Measurements from ENCODE around the gene NR1H3. TPM values are rescaled to one million over a fixed set of nuclear protein-coding genes. Genes with fewer than 3 reads are reported as not detected.

NR1H3 gene
- total and polyA plus RNA-seq, 2 of the 4 experiments (the other 2 are of a cell fraction) = 9.1 to 13.6 TPM

DNA sequence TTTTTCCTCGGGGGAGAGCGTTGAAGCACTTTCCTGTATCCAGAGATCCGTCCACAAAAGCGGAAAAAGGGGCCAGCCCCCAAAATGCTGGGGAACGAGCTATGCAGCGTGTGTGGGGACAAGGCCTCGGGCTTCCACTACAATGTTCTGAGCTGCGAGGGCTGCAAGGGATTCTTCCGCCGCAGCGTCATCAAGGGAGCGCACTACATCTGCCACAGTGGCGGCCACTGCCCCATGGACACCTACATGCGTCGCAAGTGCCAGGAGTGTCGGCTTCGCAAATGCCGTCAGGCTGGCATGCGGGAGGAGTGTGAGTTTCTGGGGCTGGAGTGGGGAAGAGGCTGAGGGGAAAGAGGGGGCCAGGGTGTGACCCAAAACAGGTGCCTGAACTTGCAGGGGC lies 2.6 kb downstream of the NR1H3 start:
- POLR2A ChIA-PET (ENCODE audit: unreplicated experiment) = no interaction called here
- no peak overlapping the region for H2BK120ac ChIP-seq (ENCODE audit: low read depth, low read length)
- H4K5ac ChIP-seq (ENCODE audit: low read depth, low read length) = no peak overlapping the region
- no peak overlapping the region for H2AK9ac ChIP-seq (replicated peaks; ENCODE audit: low read depth, low read length, poor library complexity)
- H3K27ac ChIP-seq (ENCODE audit: insufficient read depth, low read length) = no peak overlapping the region
- H2BK20ac ChIP-seq (ENCODE audit: low read depth, low read length) = no peak overlapping the region
- H2BK5ac ChIP-seq (ENCODE audit: low read depth, low read length, poor library complexity, severe bottlenecking) = no peak overlapping the region
- no peak overlapping the region for H3K4me3 ChIP-seq (ENCODE audit: insufficient read depth, low read depth, low read length)
- H3K9me3 ChIP-seq (ENCODE audit: control insufficient read depth, insufficient read depth, low read length) = no peaks in the 10 kb centered on the region
- no peaks in the 10 kb centered on the region for H4K20me1 ChIP-seq (ENCODE audit: insufficient read depth, low read length)
- 0 out of 2 replicates have a peak overlapping the region, but pooled peaks have one; percentile 16 for H2AK5ac ChIP-seq (ENCODE audit: low read depth, low read length)
- CTCF ChIA-PET = interaction anchor here (2.5 kb wide), 1 partner anchor 26 kb away, joined by 12 read pairs; no protein-coding TSS in a partner anchor
- H3K9ac ChIP-seq (ENCODE audit: low read depth, low read length) = no peak overlapping the region
- H3K56ac ChIP-seq (ENCODE audit: extremely low read depth, insufficient read depth, low read length) = no peak overlapping the region
- peaks cover 0 to 16% of the 10 kb centered on the region in 2 experiments; a peak in 2 of 4 replicates for H3K79me1 ChIP-seq (ENCODE audit: low read depth in 1 of 2, low read length in 2 of 2)
- H3K14ac ChIP-seq (replicated peaks; ENCODE audit: low read depth, low read length) = no peak overlapping the region
- no peak overlapping the region for H4K8ac ChIP-seq (ENCODE audit: low read depth in 2 of 2, low read length in 2 of 2)
- ATAC-seq (ENCODE audit: low read depth) (no peak), DNase-seq (no peak)
- H3K27me3 ChIP-seq (ENCODE audit: control insufficient read depth, insufficient read depth, low read length) = no peaks in the 10 kb centered on the region
- H2AFZ ChIP-seq (replicated peaks; ENCODE audit: low read length, poor library complexity) = no peak overlapping the region
- H3K4ac ChIP-seq (ENCODE audit: low read depth, low read length) = no peak overlapping the region
- WGBS, 2 experiments (ENCODE audit: extremely low coverage in 2 of 2, insufficient read length in 1 of 2) = 99% methylated on average over 13 of the region's 19 CpGs; no CpG with 5 or more reads in 1 of the 2 experiments
- in situ Hi-C loops (cut with MboI; ENCODE audit: low sequenced_read_pairs) = loop anchor here (5.0 kb wide), 1 partner anchor 83 kb away; the partner anchor contains the start of gene ARFGAP2
- intact Hi-C loops (cut with micrococcal nuclease) = no loop called here
- no peak overlapping the region for H3K23ac ChIP-seq (ENCODE audit: low read depth, low read length)
- no peak overlapping the region for H3K18ac ChIP-seq (ENCODE audit: low read depth, low read length)
- peaks cover 15% of the 10 kb centered on the region for H3K4me1 ChIP-seq (ENCODE audit: control insufficient read depth, insufficient read depth, low read length)
- no TSS peak for BruUV-seq (replicated peaks)
- no peak overlapping the region for H3K4me2 ChIP-seq (ENCODE audit: low read depth, low read length)
- no peak overlapping the region for H2BK15ac ChIP-seq (ENCODE audit: low read depth, low read length)
- dilution Hi-C loops (cut with HindIII; ENCODE audit: low sequenced_read_pairs, unreplicated experiment) = no loop called here
- H3K36me3 ChIP-seq (ENCODE audit: control insufficient read depth, insufficient read depth, low read length) = peaks cover 6% of the 10 kb centered on the region; the same call in 1 of the 2 replicates
- no peak overlapping the region for H4K91ac ChIP-seq (ENCODE audit: insufficient read depth, low read depth, low read length)
- H3K9me1 ChIP-seq (ENCODE audit: insufficient read depth, low read length) = peaks cover 8% of the 10 kb centered on the region
- TF ChIP-seq, protein P1, sequence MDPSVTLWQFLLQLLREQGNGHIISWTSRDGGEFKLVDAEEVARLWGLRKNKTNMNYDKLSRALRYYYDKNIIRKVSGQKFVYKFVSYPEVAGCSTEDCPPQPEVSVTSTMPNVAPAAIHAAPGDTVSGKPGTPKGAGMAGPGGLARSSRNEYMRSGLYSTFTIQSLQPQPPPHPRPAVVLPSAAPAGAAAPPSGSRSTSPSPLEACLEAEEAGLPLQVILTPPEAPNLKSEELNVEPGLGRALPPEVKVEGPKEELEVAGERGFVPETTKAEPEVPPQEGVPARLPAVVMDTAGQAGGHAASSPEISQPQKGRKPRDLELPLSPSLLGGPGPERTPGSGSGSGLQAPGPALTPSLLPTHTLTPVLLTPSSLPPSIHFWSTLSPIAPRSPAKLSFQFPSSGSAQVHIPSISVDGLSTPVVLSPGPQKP (IDR thresholded peaks at IDR 0.05; ENCODE audit: borderline replicate concordance, low read depth, low read length) = no peak
- no peak for TF ChIP-seq SMC3 (IDR thresholded peaks at IDR 0.05; ENCODE audit: low read depth, low read length)
